ENCODE results near the gene PRODH2. TPM values are rescaled to one million over a fixed set of nuclear protein-coding genes. Genes with fewer than 3 reads are reported as not detected.

Gene PRODH2
- total and polyA plus RNA-seq, 10 of the 15 experiments (the other 5 are each of a cell fraction or from before 2014, with no cell fraction given), result 0.07 TPM; not detected in 9

DNA sequence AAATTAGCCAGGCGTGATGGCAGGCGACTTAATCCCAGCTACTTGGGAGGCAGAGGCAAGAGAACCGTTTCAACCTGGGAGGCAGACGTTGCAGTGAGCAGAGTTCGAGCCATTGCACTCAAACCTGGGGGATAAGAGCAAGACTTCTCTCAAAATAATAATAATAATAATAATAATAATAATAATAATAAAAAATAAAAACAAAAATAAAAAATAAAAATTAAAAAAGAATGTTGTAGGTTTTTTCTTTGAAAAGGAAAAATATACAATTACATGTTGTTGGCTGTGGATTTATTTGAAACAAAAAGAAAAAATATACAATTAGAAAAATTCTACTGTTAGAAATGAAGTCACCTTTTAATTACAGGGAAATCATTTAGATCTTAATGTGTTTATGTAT lies 11.5 kb upstream of the PRODH2 start:
- Histone ChIP-seq H3K4me3 (no peak overlapping the region), H3K4me2 (ENCODE audit: control insufficient read depth, insufficient read depth) (no peak overlapping the region), H3K36me3 (ENCODE audit: control insufficient read depth in 2 of 2, insufficient read depth in 2 of 2, low read length in 1 of 2) (no peaks in the 10 kb centered on the region), H3K79me2 (ENCODE audit: control insufficient read depth, insufficient read depth, low read length) (no peaks in the 10 kb centered on the region), H4K20me1 (ENCODE audit: control insufficient read depth, insufficient read depth) (no peaks in the 10 kb centered on the region), H3K9ac (ENCODE audit: control insufficient read depth, insufficient read depth, low read length) (no peak overlapping the region), H3K27ac (ENCODE audit: control insufficient read depth, insufficient read depth) (no peak overlapping the region), H3K27me3 (replicated peaks in 1 of 2; ENCODE audit: control insufficient read depth in 2 of 2, insufficient read depth in 2 of 2, low read length in 1 of 2) (no peaks in the 10 kb centered on the region; a peak in 1 of 4 replicates), H2AFZ (ENCODE audit: control insufficient read depth, low read depth, low read length) (no peak overlapping the region), H3K4me1 (ENCODE audit: control insufficient read depth, insufficient read depth, low read length) (no peaks in the 10 kb centered on the region), H3K9me3 (replicated peaks; ENCODE audit: control insufficient read depth, insufficient read depth, low read length) (no peaks in the 10 kb centered on the region)
- DNase-seq (ENCODE audit: low read depth, low spot score) (no peak), ATAC-seq (no peak), FAIRE-seq (no peak)
- no TSS peak for BruUV-seq (replicated peaks)
- CTCF ChIA-PET, result no interaction called here
- intact Hi-C loops (cut with micrococcal nuclease; ENCODE audit: unreplicated experiment) (no loop called here), in situ Hi-C loops (cut with MboI) (no loop called here)
- WGBS (ENCODE audit: insufficient coverage, insufficient replicate concordance, low lambda C conversion rate, missing lambda C conversion rate), result 26% methylated on average over 5 of the region's 5 CpGs
- POLR2A ChIA-PET, result no interaction called here
- SMC1A ChIA-PET (ENCODE audit: uncharacterized antibody, unreplicated experiment), result no interaction called here
- RAD21 ChIA-PET (ENCODE audit: unreplicated experiment), result no interaction called here
- TF ChIP-seq, protein P1, sequence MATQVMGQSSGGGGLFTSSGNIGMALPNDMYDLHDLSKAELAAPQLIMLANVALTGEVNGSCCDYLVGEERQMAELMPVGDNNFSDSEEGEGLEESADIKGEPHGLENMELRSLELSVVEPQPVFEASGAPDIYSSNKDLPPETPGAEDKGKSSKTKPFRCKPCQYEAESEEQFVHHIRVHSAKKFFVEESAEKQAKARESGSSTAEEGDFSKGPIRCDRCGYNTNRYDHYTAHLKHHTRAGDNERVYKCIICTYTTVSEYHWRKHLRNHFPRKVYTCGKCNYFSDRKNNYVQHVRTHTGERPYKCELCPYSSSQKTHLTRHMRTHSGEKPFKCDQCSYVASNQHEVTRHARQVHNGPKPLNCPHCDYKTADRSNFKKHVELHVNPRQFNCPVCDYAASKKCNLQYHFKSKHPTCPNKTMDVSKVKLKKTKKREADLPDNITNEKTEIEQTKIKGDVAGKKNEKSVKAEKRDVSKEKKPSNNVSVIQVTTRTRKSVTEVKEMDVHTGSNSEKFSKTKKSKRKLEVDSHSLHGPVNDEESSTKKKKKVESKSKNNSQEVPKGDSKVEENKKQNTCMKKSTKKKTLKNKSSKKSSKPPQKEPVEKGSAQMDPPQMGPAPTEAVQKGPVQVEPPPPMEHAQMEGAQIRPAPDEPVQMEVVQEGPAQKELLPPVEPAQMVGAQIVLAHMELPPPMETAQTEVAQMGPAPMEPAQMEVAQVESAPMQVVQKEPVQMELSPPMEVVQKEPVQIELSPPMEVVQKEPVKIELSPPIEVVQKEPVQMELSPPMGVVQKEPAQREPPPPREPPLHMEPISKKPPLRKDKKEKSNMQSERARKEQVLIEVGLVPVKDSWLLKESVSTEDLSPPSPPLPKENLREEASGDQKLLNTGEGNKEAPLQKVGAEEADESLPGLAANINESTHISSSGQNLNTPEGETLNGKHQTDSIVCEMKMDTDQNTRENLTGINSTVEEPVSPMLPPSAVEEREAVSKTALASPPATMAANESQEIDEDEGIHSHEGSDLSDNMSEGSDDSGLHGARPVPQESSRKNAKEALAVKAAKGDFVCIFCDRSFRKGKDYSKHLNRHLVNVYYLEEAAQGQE (IDR thresholded peaks at IDR 0.05; ENCODE audit: low read depth, low read length), result no peak
- TF ChIP-seq MTA2 (IDR thresholded peaks at IDR 0.05; ENCODE audit: low read depth) (no peak), ZNF384 (IDR thresholded peaks at IDR 0.05; ENCODE audit: borderline replicate concordance, low read depth, low read length) (no peak), HCFC1 (IDR thresholded peaks at IDR 0.05; ENCODE audit: low read length) (no peak), ZNF622 (IDR thresholded peaks at IDR 0.05) (no peak), CBX3 (IDR thresholded peaks at IDR 0.05; ENCODE audit: borderline replicate concordance, low read depth) (no peak), RFX5 (IDR thresholded peaks at IDR 0.05; ENCODE audit: low read depth, low read length) (no peak)
- TF ChIP-seq, protein P2, sequence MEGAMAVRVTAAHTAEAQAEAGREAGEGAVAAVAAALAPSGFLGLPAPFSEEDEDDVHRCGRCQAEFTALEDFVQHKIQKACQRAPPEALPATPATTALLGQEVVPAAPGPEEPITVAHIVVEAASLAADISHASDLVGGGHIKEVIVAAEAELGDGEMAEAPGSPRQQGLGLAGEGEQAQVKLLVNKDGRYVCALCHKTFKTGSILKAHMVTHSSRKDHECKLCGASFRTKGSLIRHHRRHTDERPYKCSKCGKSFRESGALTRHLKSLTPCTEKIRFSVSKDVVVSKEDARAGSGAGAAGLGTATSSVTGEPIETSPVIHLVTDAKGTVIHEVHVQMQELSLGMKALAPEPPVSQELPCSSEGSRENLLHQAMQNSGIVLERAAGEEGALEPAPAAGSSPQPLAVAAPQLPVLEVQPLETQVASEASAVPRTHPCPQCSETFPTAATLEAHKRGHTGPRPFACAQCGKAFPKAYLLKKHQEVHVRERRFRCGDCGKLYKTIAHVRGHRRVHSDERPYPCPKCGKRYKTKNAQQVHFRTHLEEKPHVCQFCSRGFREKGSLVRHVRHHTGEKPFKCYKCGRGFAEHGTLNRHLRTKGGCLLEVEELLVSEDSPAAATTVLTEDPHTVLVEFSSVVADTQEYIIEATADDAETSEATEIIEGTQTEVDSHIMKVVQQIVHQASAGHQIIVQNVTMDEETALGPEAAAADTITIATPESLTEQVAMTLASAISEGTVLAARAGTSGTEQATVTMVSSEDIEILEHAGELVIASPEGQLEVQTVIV (IDR thresholded peaks at IDR 0.05; ENCODE audit: borderline replicate concordance, partially characterized antibody), result no peak
- TF ChIP-seq, protein P3, sequence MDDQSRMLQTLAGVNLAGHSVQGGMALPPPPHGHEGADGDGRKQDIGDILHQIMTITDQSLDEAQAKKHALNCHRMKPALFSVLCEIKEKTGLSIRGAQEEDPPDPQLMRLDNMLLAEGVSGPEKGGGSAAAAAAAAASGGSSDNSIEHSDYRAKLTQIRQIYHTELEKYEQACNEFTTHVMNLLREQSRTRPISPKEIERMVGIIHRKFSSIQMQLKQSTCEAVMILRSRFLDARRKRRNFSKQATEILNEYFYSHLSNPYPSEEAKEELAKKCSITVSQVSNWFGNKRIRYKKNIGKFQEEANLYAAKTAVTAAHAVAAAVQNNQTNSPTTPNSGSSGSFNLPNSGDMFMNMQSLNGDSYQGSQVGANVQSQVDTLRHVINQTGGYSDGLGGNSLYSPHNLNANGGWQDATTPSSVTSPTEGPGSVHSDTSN (IDR thresholded peaks at IDR 0.05; ENCODE audit: insufficient replicate concordance, low read depth, low read length), result no peak
- TF ChIP-seq, protein P4, sequence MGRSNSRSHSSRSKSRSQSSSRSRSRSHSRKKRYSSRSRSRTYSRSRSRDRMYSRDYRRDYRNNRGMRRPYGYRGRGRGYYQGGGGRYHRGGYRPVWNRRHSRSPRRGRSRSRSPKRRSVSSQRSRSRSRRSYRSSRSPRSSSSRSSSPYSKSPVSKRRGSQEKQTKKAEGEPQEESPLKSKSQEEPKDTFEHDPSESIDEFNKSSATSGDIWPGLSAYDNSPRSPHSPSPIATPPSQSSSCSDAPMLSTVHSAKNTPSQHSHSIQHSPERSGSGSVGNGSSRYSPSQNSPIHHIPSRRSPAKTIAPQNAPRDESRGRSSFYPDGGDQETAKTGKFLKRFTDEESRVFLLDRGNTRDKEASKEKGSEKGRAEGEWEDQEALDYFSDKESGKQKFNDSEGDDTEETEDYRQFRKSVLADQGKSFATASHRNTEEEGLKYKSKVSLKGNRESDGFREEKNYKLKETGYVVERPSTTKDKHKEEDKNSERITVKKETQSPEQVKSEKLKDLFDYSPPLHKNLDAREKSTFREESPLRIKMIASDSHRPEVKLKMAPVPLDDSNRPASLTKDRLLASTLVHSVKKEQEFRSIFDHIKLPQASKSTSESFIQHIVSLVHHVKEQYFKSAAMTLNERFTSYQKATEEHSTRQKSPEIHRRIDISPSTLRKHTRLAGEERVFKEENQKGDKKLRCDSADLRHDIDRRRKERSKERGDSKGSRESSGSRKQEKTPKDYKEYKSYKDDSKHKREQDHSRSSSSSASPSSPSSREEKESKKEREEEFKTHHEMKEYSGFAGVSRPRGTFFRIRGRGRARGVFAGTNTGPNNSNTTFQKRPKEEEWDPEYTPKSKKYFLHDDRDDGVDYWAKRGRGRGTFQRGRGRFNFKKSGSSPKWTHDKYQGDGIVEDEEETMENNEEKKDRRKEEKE (IDR thresholded peaks at IDR 0.05), result no peak
- TF ChIP-seq, protein P5, sequence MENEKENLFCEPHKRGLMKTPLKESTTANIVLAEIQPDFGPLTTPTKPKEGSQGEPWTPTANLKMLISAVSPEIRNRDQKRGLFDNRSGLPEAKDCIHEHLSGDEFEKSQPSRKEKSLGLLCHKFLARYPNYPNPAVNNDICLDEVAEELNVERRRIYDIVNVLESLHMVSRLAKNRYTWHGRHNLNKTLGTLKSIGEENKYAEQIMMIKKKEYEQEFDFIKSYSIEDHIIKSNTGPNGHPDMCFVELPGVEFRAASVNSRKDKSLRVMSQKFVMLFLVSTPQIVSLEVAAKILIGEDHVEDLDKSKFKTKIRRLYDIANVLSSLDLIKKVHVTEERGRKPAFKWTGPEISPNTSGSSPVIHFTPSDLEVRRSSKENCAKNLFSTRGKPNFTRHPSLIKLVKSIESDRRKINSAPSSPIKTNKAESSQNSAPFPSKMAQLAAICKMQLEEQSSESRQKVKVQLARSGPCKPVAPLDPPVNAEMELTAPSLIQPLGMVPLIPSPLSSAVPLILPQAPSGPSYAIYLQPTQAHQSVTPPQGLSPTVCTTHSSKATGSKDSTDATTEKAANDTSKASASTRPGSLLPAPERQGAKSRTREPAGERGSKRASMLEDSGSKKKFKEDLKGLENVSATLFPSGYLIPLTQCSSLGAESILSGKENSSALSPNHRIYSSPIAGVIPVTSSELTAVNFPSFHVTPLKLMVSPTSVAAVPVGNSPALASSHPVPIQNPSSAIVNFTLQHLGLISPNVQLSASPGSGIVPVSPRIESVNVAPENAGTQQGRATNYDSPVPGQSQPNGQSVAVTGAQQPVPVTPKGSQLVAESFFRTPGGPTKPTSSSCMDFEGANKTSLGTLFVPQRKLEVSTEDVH (IDR thresholded peaks at IDR 0.05; ENCODE audit: low read depth, partially characterized antibody), result no peak
